Ishikawa (cell line): ENCODE data around the gene AMFR.

Experiments used
- EP300 ChIP-seq: IDR thresholded peaks from 2 replicates; pipeline ENCODE4 v1.6.1; 2012; ENCODE audit warnings: borderline replicate concordance
- RAD21 ChIP-seq: IDR thresholded peaks from 2 replicates; pipeline ENCODE4 v1.6.1; 2012; ENCODE audit warnings: low read depth
- TCF12 ChIP-seq: IDR thresholded peaks from 2 replicates; pipeline ENCODE4 v1.6.1; 2012; ENCODE audit warnings: low read depth
- YY1 ChIP-seq: IDR thresholded peaks from 2 replicates; pipeline ENCODE4 v1.6.1; 2012; ENCODE audit warnings: low read depth
- ZBTB7A ChIP-seq: IDR thresholded peaks from 2 replicates; pipeline ENCODE4 v1.6.1; 2012; ENCODE audit warnings: low read depth
- TF ChIP-seq, protein P1 (sequence below): IDR thresholded peaks from 2 replicates; pipeline ENCODE4 v1.6.1; 2012
- TF ChIP-seq, protein P2 (sequence below): IDR thresholded peaks from 2 replicates; pipeline ENCODE4 v1.6.1; 2012; ENCODE audit warnings: low read depth, mild to moderate bottlenecking

DNA sequence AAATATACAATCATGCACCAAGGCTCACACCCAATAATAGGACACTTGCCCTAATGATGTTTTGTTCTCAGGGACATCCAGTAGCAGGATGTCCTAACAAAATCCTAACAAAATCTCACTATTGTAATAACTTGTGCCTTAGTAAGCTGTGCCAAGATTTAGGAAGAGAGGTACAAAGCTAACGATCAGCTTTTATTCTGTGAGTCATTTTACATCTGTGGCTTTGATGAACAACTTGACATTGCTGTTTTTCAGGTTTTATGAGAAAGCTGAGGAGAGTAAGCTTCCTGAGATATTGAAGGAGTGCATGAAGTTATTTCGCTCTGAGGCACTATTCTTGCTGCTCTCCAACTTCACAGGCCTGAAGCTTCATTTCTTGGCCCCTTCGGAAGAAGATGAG is 44.9 kb upstream of the AMFR start:
- TF ChIP-seq EP300: no peak
- TF ChIP-seq, protein P1, sequence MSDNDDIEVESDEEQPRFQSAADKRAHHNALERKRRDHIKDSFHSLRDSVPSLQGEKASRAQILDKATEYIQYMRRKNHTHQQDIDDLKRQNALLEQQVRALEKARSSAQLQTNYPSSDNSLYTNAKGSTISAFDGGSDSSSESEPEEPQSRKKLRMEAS: no peak
- TF ChIP-seq, protein P2, sequence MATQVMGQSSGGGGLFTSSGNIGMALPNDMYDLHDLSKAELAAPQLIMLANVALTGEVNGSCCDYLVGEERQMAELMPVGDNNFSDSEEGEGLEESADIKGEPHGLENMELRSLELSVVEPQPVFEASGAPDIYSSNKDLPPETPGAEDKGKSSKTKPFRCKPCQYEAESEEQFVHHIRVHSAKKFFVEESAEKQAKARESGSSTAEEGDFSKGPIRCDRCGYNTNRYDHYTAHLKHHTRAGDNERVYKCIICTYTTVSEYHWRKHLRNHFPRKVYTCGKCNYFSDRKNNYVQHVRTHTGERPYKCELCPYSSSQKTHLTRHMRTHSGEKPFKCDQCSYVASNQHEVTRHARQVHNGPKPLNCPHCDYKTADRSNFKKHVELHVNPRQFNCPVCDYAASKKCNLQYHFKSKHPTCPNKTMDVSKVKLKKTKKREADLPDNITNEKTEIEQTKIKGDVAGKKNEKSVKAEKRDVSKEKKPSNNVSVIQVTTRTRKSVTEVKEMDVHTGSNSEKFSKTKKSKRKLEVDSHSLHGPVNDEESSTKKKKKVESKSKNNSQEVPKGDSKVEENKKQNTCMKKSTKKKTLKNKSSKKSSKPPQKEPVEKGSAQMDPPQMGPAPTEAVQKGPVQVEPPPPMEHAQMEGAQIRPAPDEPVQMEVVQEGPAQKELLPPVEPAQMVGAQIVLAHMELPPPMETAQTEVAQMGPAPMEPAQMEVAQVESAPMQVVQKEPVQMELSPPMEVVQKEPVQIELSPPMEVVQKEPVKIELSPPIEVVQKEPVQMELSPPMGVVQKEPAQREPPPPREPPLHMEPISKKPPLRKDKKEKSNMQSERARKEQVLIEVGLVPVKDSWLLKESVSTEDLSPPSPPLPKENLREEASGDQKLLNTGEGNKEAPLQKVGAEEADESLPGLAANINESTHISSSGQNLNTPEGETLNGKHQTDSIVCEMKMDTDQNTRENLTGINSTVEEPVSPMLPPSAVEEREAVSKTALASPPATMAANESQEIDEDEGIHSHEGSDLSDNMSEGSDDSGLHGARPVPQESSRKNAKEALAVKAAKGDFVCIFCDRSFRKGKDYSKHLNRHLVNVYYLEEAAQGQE: no peak
- no peak for TF ChIP-seq YY1
- TF ChIP-seq TCF12: no peak
- no peak for TF ChIP-seq RAD21
- no peak for TF ChIP-seq ZBTB7A
